H9 (cell line): ENCODE data around the gene ZCCHC7. TPM values are rescaled to one million over a fixed set of nuclear protein-coding genes. Genes with fewer than 3 reads are reported as not detected.

Source experiments
- DNase-seq: peaks from one replicate; pipeline ENCODE4 v3.0.0-alpha.2; 2017
- H2AFZ ChIP-seq: one replicate; pipeline ENCODE4 v1.6.1; 2013; ENCODE audit warnings: mild to moderate bottlenecking, low read length, control low read depth, moderate library complexity
- H2AK5ac ChIP-seq: 2 replicates; pipeline ENCODE4 v1.6.1; 2013; ENCODE audit warnings: low read length, control low read depth, mixed read lengths; ENCODE audit not compliant: insufficient read length
- H2BK120ac ChIP-seq: one replicate; pipeline ENCODE4 v1.6.1; 2013; ENCODE audit warnings: low read depth, mild to moderate bottlenecking, low read length, control low read depth, inconsistent platforms; ENCODE audit not compliant: poor library complexity, severe bottlenecking
- H2BK12ac ChIP-seq: 2 replicates; pipeline ENCODE4 v1.6.1; 2013; ENCODE audit warnings: low read length, control low read depth, mixed read lengths, low read depth; ENCODE audit not compliant: insufficient read length
- H2BK15ac ChIP-seq: 2 replicates; pipeline ENCODE4 v1.6.1; 2013; ENCODE audit warnings: low read depth, low read length, control low read depth
- H2BK20ac ChIP-seq: one replicate; pipeline ENCODE4 v1.6.1; 2013; ENCODE audit warnings: low read depth, mild to moderate bottlenecking, low read length, control low read depth, inconsistent platforms; ENCODE audit not compliant: poor library complexity, severe bottlenecking
- H2BK5ac ChIP-seq: 2 replicates; pipeline ENCODE4 v1.6.1; 2013; ENCODE audit warnings: low read length, control low read depth, mixed read lengths; ENCODE audit not compliant: insufficient read length
- H3K14ac ChIP-seq: 2 replicates; pipeline ENCODE4 v1.6.1; 2013; ENCODE audit warnings: low read length, control low read depth; ENCODE audit not compliant: insufficient read depth
- H3K18ac ChIP-seq: 2 replicates; pipeline ENCODE4 v1.6.1; 2013; ENCODE audit warnings: low read depth, mild to moderate bottlenecking, mixed read lengths, low read length, control low read depth; ENCODE audit not compliant: insufficient read length
- H3K23ac ChIP-seq: 2 replicates; pipeline ENCODE4 v1.6.1; 2013; ENCODE audit warnings: low read length, control low read depth, mixed read lengths, low read depth; ENCODE audit not compliant: insufficient read length
- H3K23me2 ChIP-seq: 2 replicates; pipeline ENCODE4 v1.6.1; 2013; ENCODE audit warnings: low read depth, mild to moderate bottlenecking, mixed read lengths, low read length, control low read depth; ENCODE audit not compliant: insufficient read length, poor library complexity, severe bottlenecking
- H3K27ac ChIP-seq: 2 replicates; pipeline ENCODE4 v1.5.1; 2013; ENCODE audit warnings: low read length, control low read depth, mixed read lengths, low read depth; ENCODE audit not compliant: insufficient read length
- H3K27me3 ChIP-seq: 2 replicates; pipeline ENCODE4 v1.6.1; 2013; ENCODE audit warnings: low read length, control low read depth, inconsistent platforms; ENCODE audit not compliant: insufficient read depth
- H3K4ac ChIP-seq: 2 replicates; pipeline ENCODE4 v1.6.1; 2013; ENCODE audit warnings: low read depth, mild to moderate bottlenecking, control low read depth, inconsistent platforms, low read length, moderate library complexity
- H3K4me1 ChIP-seq: 2 replicates; pipeline ENCODE4 v1.6.1; 2013; ENCODE audit warnings: low read length, control low read depth, inconsistent platforms; ENCODE audit not compliant: insufficient read depth
- H3K4me2 ChIP-seq: 2 replicates; pipeline ENCODE4 v1.6.1; 2013; ENCODE audit warnings: low read length, control low read depth, mixed read lengths; ENCODE audit not compliant: insufficient read length, insufficient read depth
- H3K56ac ChIP-seq: 2 replicates; pipeline ENCODE4 v1.6.1; 2013; ENCODE audit warnings: low read depth, mild to moderate bottlenecking, mixed read lengths, low read length, control low read depth; ENCODE audit not compliant: insufficient read length
- H3K79me1 ChIP-seq: 2 replicates; pipeline ENCODE4 v1.6.1; 2013; ENCODE audit warnings: low read depth, mild to moderate bottlenecking, moderate library complexity, low read length, control low read depth, inconsistent platforms; ENCODE audit not compliant: insufficient read depth, poor library complexity, severe bottlenecking
- H3K79me2 ChIP-seq: 2 replicates; pipeline ENCODE4 v1.6.1; 2013; ENCODE audit warnings: low read length, control low read depth, inconsistent platforms; ENCODE audit not compliant: insufficient read depth
- H3K9ac ChIP-seq: 2 replicates; pipeline ENCODE4 v1.6.1; 2013; ENCODE audit warnings: low read length, control low read depth, mixed read lengths; ENCODE audit not compliant: insufficient read length; ENCODE audit errors: extremely low read depth
- H3K9me3 ChIP-seq: one replicate; pipeline ENCODE4 v1.6.1; 2013; ENCODE audit warnings: low read depth, low read length, inconsistent platforms; ENCODE audit not compliant: control insufficient read depth
- H3T11ph ChIP-seq: one replicate; pipeline ENCODE4 v1.6.1; 2013; ENCODE audit warnings: mild to moderate bottlenecking, low read length, control low read depth, inconsistent platforms
- H4K20me1 ChIP-seq: one replicate; pipeline ENCODE4 v1.6.1; 2013; ENCODE audit not compliant: control insufficient read depth, insufficient read length, insufficient read depth
- H4K5ac ChIP-seq: 2 replicates; pipeline ENCODE4 v1.6.1; 2013; ENCODE audit warnings: low read depth, mild to moderate bottlenecking, mixed read lengths, low read length, control low read depth; ENCODE audit not compliant: insufficient read length
- H4K8ac ChIP-seq: replicated peaks from 2 replicates; pipeline ENCODE4 v1.6.1; 2013; ENCODE audit warnings: low read length, control low read depth, mixed read lengths, low read depth; ENCODE audit not compliant: insufficient read length
- H4K91ac ChIP-seq: 2 replicates; pipeline ENCODE4 v1.6.1; 2013; ENCODE audit warnings: low read depth, mild to moderate bottlenecking, moderate library complexity, mixed read lengths, low read length, control low read depth; ENCODE audit not compliant: insufficient read length
- H3K27ac Mint-ChIP-seq, 3 experiments: 2 replicates in 2 of 3; 3 replicates in 1 of 3; pipeline ENCODE4 v1.8.0; 2020 to 2021; ENCODE audit warnings: mixed read lengths in 3 of 3, mild to moderate bottlenecking in 1 of 3, moderate library complexity in 1 of 3
- H3K27me3 Mint-ChIP-seq: 2 replicates; pipeline ENCODE4 v1.8.0; 2021; ENCODE audit warnings: low read depth, mild to moderate bottlenecking, moderate library complexity, mixed read lengths
- H3K36me3 Mint-ChIP-seq, 3 experiments: 2 replicates in 2 of 3; 3 replicates in 1 of 3; pipeline ENCODE4 v1.8.0; 2020 to 2021; ENCODE audit warnings: low read depth in 3 of 3, mixed read lengths in 3 of 3; ENCODE audit not compliant: insufficient read depth in 1 of 3
- H3K4me1 Mint-ChIP-seq, 2 experiments: 2 replicates each; pipeline ENCODE4 v1.8.0; 2020; ENCODE audit warnings: mixed read lengths in 2 of 2
- H3K4me3 Mint-ChIP-seq, 2 experiments: 2 replicates in 1 of 2; 3 replicates in 1 of 2; pipeline ENCODE4 v1.8.0; 2020 to 2021; ENCODE audit warnings: mild to moderate bottlenecking in 2 of 2, mixed read lengths in 2 of 2, moderate library complexity in 1 of 2
- H3K9me3 Mint-ChIP-seq, 2 experiments: 2 replicates in 1 of 2; 3 replicates in 1 of 2; pipeline ENCODE4 v1.8.0; 2020; ENCODE audit warnings: mild to moderate bottlenecking in 2 of 2, mixed read lengths in 2 of 2, moderate library complexity in 1 of 2
- WGBS: extraction: QIAGEN DNeasy Blood & Tissue Kit; methylation state at CpG from one replicate; pipeline ENCODE4 v1.1.7; 2013; ENCODE audit warnings: missing lambda C conversion rate, low lambda C conversion rate, mixed read lengths; ENCODE audit not compliant: insufficient read length; ENCODE audit errors: extremely low coverage; 5-methylcytosine and 5-hydroxymethylcytosine counted together
- total RNA-seq: library from RNA; stranded (reverse); gene quantifications from 2 replicates; pipeline ENCODE4 v1.2.1, GENCODE V29; 2021
- TF ChIP-seq, protein P1 (sequence below): fragments of 200-600 bp; sonication (generic); conservative IDR thresholded peaks from 3 replicates; pipeline ENCODE4 v1.8.0; 2021; ENCODE audit warnings: antibody characterized with exemption, mild to moderate bottlenecking

Gene ZCCHC7
- total RNA-seq, 1 experiment from 2014 or later: 20.3 TPM

- H3K9me3 ChIP-seq: no peaks in the 10 kb centered on the region
- no CpG with 5 or more reads among the region's 4 CpGs for WGBS
- no peaks in the 10 kb centered on the region for H3K79me1 ChIP-seq
- TF ChIP-seq, protein P1, sequence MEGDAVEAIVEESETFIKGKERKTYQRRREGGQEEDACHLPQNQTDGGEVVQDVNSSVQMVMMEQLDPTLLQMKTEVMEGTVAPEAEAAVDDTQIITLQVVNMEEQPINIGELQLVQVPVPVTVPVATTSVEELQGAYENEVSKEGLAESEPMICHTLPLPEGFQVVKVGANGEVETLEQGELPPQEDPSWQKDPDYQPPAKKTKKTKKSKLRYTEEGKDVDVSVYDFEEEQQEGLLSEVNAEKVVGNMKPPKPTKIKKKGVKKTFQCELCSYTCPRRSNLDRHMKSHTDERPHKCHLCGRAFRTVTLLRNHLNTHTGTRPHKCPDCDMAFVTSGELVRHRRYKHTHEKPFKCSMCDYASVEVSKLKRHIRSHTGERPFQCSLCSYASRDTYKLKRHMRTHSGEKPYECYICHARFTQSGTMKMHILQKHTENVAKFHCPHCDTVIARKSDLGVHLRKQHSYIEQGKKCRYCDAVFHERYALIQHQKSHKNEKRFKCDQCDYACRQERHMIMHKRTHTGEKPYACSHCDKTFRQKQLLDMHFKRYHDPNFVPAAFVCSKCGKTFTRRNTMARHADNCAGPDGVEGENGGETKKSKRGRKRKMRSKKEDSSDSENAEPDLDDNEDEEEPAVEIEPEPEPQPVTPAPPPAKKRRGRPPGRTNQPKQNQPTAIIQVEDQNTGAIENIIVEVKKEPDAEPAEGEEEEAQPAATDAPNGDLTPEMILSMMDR: no peak
- no peaks in the 10 kb centered on the region for H3K27me3 ChIP-seq
- no peaks in the 10 kb centered on the region for H3K9me3 Mint-ChIP-seq
- no peak overlapping the region for H3K23ac ChIP-seq
- H3K4me2 ChIP-seq: no peak overlapping the region
- H4K8ac ChIP-seq: no peak overlapping the region
- H3K79me2 ChIP-seq: no peaks in the 10 kb centered on the region
- H3K56ac ChIP-seq: no peak overlapping the region
- H3K27me3 Mint-ChIP-seq: no peaks in the 10 kb centered on the region; the same call in 1 of the 2 replicates
- DNase-seq: no peak
- H3K27ac ChIP-seq: no peak overlapping the region
- H4K20me1 ChIP-seq: peaks cover 3% of the 10 kb centered on the region
- no peak overlapping the region for H4K91ac ChIP-seq
- no peaks in the 10 kb centered on the region; the same call in 1 of the 2 replicates for H3K4me1 ChIP-seq
- no peak overlapping the region for H2AK5ac ChIP-seq
- H2BK120ac ChIP-seq: no peak overlapping the region
- H2BK20ac ChIP-seq: no peak overlapping the region
- H2BK5ac ChIP-seq: no peak overlapping the region
- no peak overlapping the region for H2BK15ac ChIP-seq
- H3K18ac ChIP-seq: no peak overlapping the region
- no peak overlapping the region for H4K5ac ChIP-seq
- H3K4ac ChIP-seq: no peak overlapping the region
- H2AFZ ChIP-seq: no peak overlapping the region
- H3K14ac ChIP-seq: no peak overlapping the region
- no peaks in the 10 kb centered on the region for H3K36me3 Mint-ChIP-seq
- H3K27ac Mint-ChIP-seq: no peak overlapping the region
- no peak overlapping the region for H3K4me3 Mint-ChIP-seq
- no peaks in the 10 kb centered on the region for H3K23me2 ChIP-seq
- no peak overlapping the region for H3T11ph ChIP-seq
- H3K9ac ChIP-seq: no peak overlapping the region
- no peak overlapping the region for H2BK12ac ChIP-seq
- H3K4me1 Mint-ChIP-seq: no peaks in the 10 kb centered on the region
Measured at GRCh38 chr9:37363124-37363523, 242.8 kb downstream of the ZCCHC7 start.
